HG03060 (cell line): ENCODE measurements around the gene RASSF5.

Experiments
- ATAC-seq: cut with Tn5 transposase; IDR thresholded peaks from one replicate; pipeline ENCODE4 v1.9.1; 2021; ENCODE audit warnings: low read depth, moderate number of reproducible peaks; ENCODE audit not compliant: unreplicated experiment

Gene RASSF5

GRCh38 chr1:206512058-206512850, 4.9 kb downstream of the RASSF5 start:
- no peak for ATAC-seq

GRCh38 chr1:206512851-206513180, 5.5 kb downstream of the RASSF5 start:
- ATAC-seq: no peak

GRCh38 chr1:206513312-206514111, 6.2 kb downstream of the RASSF5 start:
- no peak for ATAC-seq

GRCh38 chr1:206514813-206515387, 7.6 kb downstream of the RASSF5 start:
- ATAC-seq: no peak

- no peak for ATAC-seq
These were observed 9.3 kb downstream of the RASSF5 start for GRCh38 chr1:206516728-206516990.

GRCh38 chr1:206517784-206518183, 10.5 kb downstream of the RASSF5 start:
- ATAC-seq: no peak

GRCh38 chr1:206518206-206518605, 10.9 kb downstream of the RASSF5 start:
- ATAC-seq: no peak

- no peak for ATAC-seq
These were observed 11.4 kb downstream of the RASSF5 start for GRCh38 chr1:206518743-206519142.

- no peak for ATAC-seq
These were observed 13.8 kb downstream of the RASSF5 start for GRCh38 chr1:206521127-206521526.

- ATAC-seq: no peak
These were observed 14.5 kb downstream of the RASSF5 start for GRCh38 chr1:206521694-206522402.

- ATAC-seq: no peak
These were observed 17.5 kb downstream of the RASSF5 start for GRCh38 chr1:206524739-206525364.

- no peak for ATAC-seq
These were observed 19.0 kb downstream of the RASSF5 start for GRCh38 chr1:206526064-206526911.

- ATAC-seq: no peak
These were observed 22.1 kb downstream of the RASSF5 start for GRCh38 chr1:206529425-206529824.

GRCh38 chr1:206532368-206532767, 25.0 kb downstream of the RASSF5 start:
- no peak for ATAC-seq

- no peak for ATAC-seq
These were observed 27.2 kb downstream of the RASSF5 start for GRCh38 chr1:206534552-206534951.

GRCh38 chr1:206535853-206536188, 28.5 kb downstream of the RASSF5 start:
- no peak for ATAC-seq

- ATAC-seq: no peak
These were observed 29.8 kb downstream of the RASSF5 start for GRCh38 chr1:206537141-206537540.

GRCh38 chr1:206538086-206538770, 30.9 kb downstream of the RASSF5 start:
- no peak for ATAC-seq

- ATAC-seq: no peak
These were observed 31.7 kb downstream of the RASSF5 start for GRCh38 chr1:206538901-206539640.
